ENCODE results near the gene FAM78B. TPM values are rescaled to one million over a fixed set of nuclear protein-coding genes. Genes with fewer than 3 reads are reported as not detected.

The FAM78B gene
- total RNA-seq, 2 donors from 2014 or later, result 3.7 to 11.0 TPM

- intact Hi-C loops (cut with DNase I), result no loop called here
- Histone ChIP-seq H3K36me3 (no peaks in the 10 kb centered on the region), H3K9me3 (no peaks in the 10 kb centered on the region), H3K27ac (no peak overlapping the region), H3K4me1 (replicated peaks) (no peaks in the 10 kb centered on the region), H3K4me3 (no peak overlapping the region), H3K27me3 (replicated peaks; ENCODE audit: insufficient read depth) (no peaks in the 10 kb centered on the region)
- no peak for DNase-seq (ENCODE audit: low spot score)
- 88% methylated on average over 2 of the region's 2 CpGs for WGBS
- no peak for TF ChIP-seq POLR2AphosphoS5 (IDR thresholded peaks at IDR 0.05)
- TF ChIP-seq CTCF (IDR thresholded peaks at IDR 0.05), result no peak
- no peak for TF ChIP-seq POLR2A (IDR thresholded peaks at IDR 0.05)
Measured at GRCh38 chr1:166079276-166079675, 87.5 kb downstream of the FAM78B start.

- no peaks in the 10 kb centered on the region for H3K9me3 ChIP-seq
- H3K4me3 ChIP-seq, result no peak overlapping the region
- no peak for DNase-seq (ENCODE audit: low spot score)
- H3K4me1 ChIP-seq (replicated peaks), result no peaks in the 10 kb centered on the region
- intact Hi-C loops (cut with DNase I), result no loop called here
- no peaks in the 10 kb centered on the region for H3K36me3 ChIP-seq
- no peaks in the 10 kb centered on the region for H3K27me3 ChIP-seq (replicated peaks; ENCODE audit: insufficient read depth)
- TF ChIP-seq CTCF (IDR thresholded peaks at IDR 0.05) (no peak), POLR2A (IDR thresholded peaks at IDR 0.05) (no peak), POLR2AphosphoS5 (IDR thresholded peaks at IDR 0.05) (no peak)
- WGBS, result 66% methylated on average over 3 of the region's 3 CpGs
- H3K27ac ChIP-seq, result no peak overlapping the region
Measured at GRCh38 chr1:166073489-166073888, 93.3 kb downstream of the FAM78B start.

- H3K36me3 ChIP-seq, result no peaks in the 10 kb centered on the region
- TF ChIP-seq CTCF (IDR thresholded peaks at IDR 0.05), result no peak
- no peak for TF ChIP-seq POLR2A (IDR thresholded peaks at IDR 0.05)
- TF ChIP-seq POLR2AphosphoS5 (IDR thresholded peaks at IDR 0.05), result no peak
- intact Hi-C loops (cut with DNase I), result no loop called here
- no peak for DNase-seq (ENCODE audit: low spot score)
- no peak overlapping the region for H3K4me3 ChIP-seq
- WGBS, result 49% methylated on average over 2 of the region's 2 CpGs
- H3K27ac ChIP-seq, result no peak overlapping the region
- H3K9me3 ChIP-seq, result no peaks in the 10 kb centered on the region
- H3K27me3 ChIP-seq (replicated peaks; ENCODE audit: insufficient read depth), result no peaks in the 10 kb centered on the region
- H3K4me1 ChIP-seq (replicated peaks), result no peaks in the 10 kb centered on the region
Measured at GRCh38 chr1:166069390-166069789, 97.4 kb downstream of the FAM78B start.

- no peak overlapping the region for H3K27ac ChIP-seq
- H3K4me3 ChIP-seq, result no peak overlapping the region
- DNase-seq (ENCODE audit: low spot score), result no peak
- intact Hi-C loops (cut with DNase I), result no loop called here
- no peaks in the 10 kb centered on the region for H3K36me3 ChIP-seq
- H3K9me3 ChIP-seq, result no peaks in the 10 kb centered on the region
- no peaks in the 10 kb centered on the region for H3K4me1 ChIP-seq (replicated peaks)
- TF ChIP-seq POLR2AphosphoS5 (IDR thresholded peaks at IDR 0.05) (no peak), POLR2A (IDR thresholded peaks at IDR 0.05) (no peak), CTCF (IDR thresholded peaks at IDR 0.05) (no peak)
- H3K27me3 ChIP-seq (replicated peaks; ENCODE audit: insufficient read depth), result no peaks in the 10 kb centered on the region
Measured at GRCh38 chr1:166066107-166066506, 100.7 kb downstream of the FAM78B start.

GRCh38 chr1:166064951-166065350 lies 101.8 kb downstream of the FAM78B start:
- intact Hi-C loops (cut with DNase I), result no loop called here
- WGBS, result 73% methylated on average over 1 of the region's 1 CpG
- no peak for TF ChIP-seq POLR2A (IDR thresholded peaks at IDR 0.05)
- no peak for TF ChIP-seq CTCF (IDR thresholded peaks at IDR 0.05)
- TF ChIP-seq POLR2AphosphoS5 (IDR thresholded peaks at IDR 0.05), result no peak

More at GRCh38 chr1:166064951-166065350, 101.8 kb downstream of the FAM78B start:
- no peak overlapping the region for H3K4me3 ChIP-seq
- no peaks in the 10 kb centered on the region for H3K4me1 ChIP-seq (replicated peaks)
- no peaks in the 10 kb centered on the region for H3K9me3 ChIP-seq
- H3K27ac ChIP-seq, result no peak overlapping the region
- no peaks in the 10 kb centered on the region for H3K27me3 ChIP-seq (replicated peaks; ENCODE audit: insufficient read depth)
- H3K36me3 ChIP-seq, result no peaks in the 10 kb centered on the region
- no peak for DNase-seq (ENCODE audit: low spot score)
